Endodermal cell (in vitro differentiated cells): Measurements from ENCODE around the gene ARHGAP10. TPM values are rescaled to one million over a fixed set of nuclear protein-coding genes. Genes with fewer than 3 reads are reported as not detected.

ENCODE experiments used
- DNase-seq: peaks from one replicate; pipeline ENCODE4 v3.0.0-alpha.2; 2017
- H3K27ac ChIP-seq: 2 replicates; pipeline ENCODE4 v1.5.1; 2013; ENCODE audit warnings: mild to moderate bottlenecking, low read depth, low read length, moderate library complexity
- H3K27me3 ChIP-seq: 2 replicates; pipeline ENCODE4 v1.6.1; 2013; ENCODE audit warnings: mild to moderate bottlenecking, low read length, moderate library complexity; ENCODE audit not compliant: insufficient read depth, control insufficient read depth, poor library complexity, severe bottlenecking
- H3K36me3 ChIP-seq: 2 replicates; pipeline ENCODE4 v1.7.0; 2013; ENCODE audit warnings: mild to moderate bottlenecking, low read length, moderate library complexity; ENCODE audit not compliant: control insufficient read depth, insufficient read depth
- H3K4me1 ChIP-seq: one replicate; pipeline ENCODE4 v1.7.0; 2013; ENCODE audit warnings: low read length; ENCODE audit not compliant: control insufficient read depth, insufficient read depth
- H3K4me3 ChIP-seq: 2 replicates; pipeline ENCODE4 v1.5.1; 2013; ENCODE audit warnings: mild to moderate bottlenecking, low read length, moderate library complexity
- H3K9ac ChIP-seq: 2 replicates; pipeline ENCODE4 v1.6.1; 2013; ENCODE audit warnings: mild to moderate bottlenecking, low read length, moderate library complexity; ENCODE audit not compliant: poor library complexity, severe bottlenecking; ENCODE audit errors: extremely low read depth
- H3K9me3 ChIP-seq: 2 replicates; pipeline ENCODE4 v1.6.1; 2013; ENCODE audit warnings: mild to moderate bottlenecking, low read length, moderate library complexity; ENCODE audit not compliant: control insufficient read depth
- H3K27ac Mint-ChIP-seq: 2 replicates; pipeline ENCODE4 v1.8.0; 2020; ENCODE audit warnings: mixed read lengths
- H3K27me3 Mint-ChIP-seq: 2 replicates; pipeline ENCODE4 v1.8.0; 2021; ENCODE audit warnings: mild to moderate bottlenecking, mixed read lengths; ENCODE audit not compliant: insufficient read depth
- H3K36me3 Mint-ChIP-seq: 2 replicates; pipeline ENCODE4 v1.8.0; 2020; ENCODE audit warnings: low read depth, mixed read lengths
- H3K4me1 Mint-ChIP-seq: 2 replicates; pipeline ENCODE4 v1.8.0; 2020; ENCODE audit warnings: mixed read lengths
- H3K4me3 Mint-ChIP-seq: 2 replicates; pipeline ENCODE4 v1.8.0; 2020; ENCODE audit warnings: mild to moderate bottlenecking, moderate library complexity, mixed read lengths
- H3K9me3 Mint-ChIP-seq: 2 replicates; pipeline ENCODE4 v1.8.0; 2020; ENCODE audit warnings: mild to moderate bottlenecking, mixed read lengths
- WGBS, 2 experiments: methylation state at CpG; one replicate each; pipeline versions ENCODE4 v1.1.5 to v1.1.7; 2013; ENCODE audit warnings: missing lambda C conversion rate in 2 of 2, mixed read lengths in 1 of 2; ENCODE audit not compliant: insufficient coverage in 1 of 2, insufficient read length in 1 of 2; 5-methylcytosine and 5-hydroxymethylcytosine counted together
- total RNA-seq, 2 donors: library from RNA; stranded (reverse); fragmentation: NEBNext Ultra II Directional in 1 of 2; extraction: Animal tissue kit (Norgen Biotek cat#: 25700) in 1 of 2; gene quantifications; 2 replicates in 1 of 2; 3 replicates in 1 of 2; pipeline ENCODE4 v1.2.1, GENCODE V29; 2021
- TF ChIP-seq, protein P1 (sequence below): fragments of 200-600 bp; sonication (generic); conservative IDR thresholded peaks from 2 replicates; pipeline ENCODE4 v1.5.0; 2021; ENCODE audit warnings: antibody characterized with exemption, mild to moderate bottlenecking

ARHGAP10 gene
- total RNA-seq, 2 donors from 2014 or later = 9.1 to 11.8 TPM

DNA sequence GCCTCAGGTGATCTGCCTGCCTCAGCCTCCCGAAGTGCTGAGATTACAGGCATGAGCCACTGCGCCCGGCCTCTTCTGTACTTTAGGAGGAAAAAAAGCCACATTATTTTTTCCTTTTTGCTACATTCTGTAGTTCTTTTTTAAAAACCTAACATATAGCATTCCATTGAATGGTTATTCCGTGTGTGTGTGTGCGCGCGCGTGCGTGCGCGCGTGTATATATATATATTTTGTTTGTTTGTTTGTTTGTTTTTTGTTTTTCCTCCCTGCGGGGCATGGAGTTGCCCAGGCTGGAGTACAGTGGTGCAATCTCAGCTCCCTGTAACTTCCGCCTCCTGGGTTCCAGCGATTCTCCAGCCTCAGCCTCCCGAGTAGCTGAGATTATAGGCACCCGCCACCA is 59.5 kb downstream of the ARHGAP10 start:
- Mint-ChIP-seq H3K9me3 (no peaks in the 10 kb centered on the region), H3K4me3 (no peak overlapping the region), H3K27me3 (no peaks in the 10 kb centered on the region), H3K4me1 (peaks cover 21% of the 10 kb centered on the region), H3K27ac (no peak overlapping the region), H3K36me3 (no peaks in the 10 kb centered on the region)
- H3K36me3 ChIP-seq = no peaks in the 10 kb centered on the region
- no peak for DNase-seq
- no peaks in the 10 kb centered on the region for H3K9me3 ChIP-seq
- H3K27ac ChIP-seq = no peak overlapping the region
- TF ChIP-seq, protein P1, sequence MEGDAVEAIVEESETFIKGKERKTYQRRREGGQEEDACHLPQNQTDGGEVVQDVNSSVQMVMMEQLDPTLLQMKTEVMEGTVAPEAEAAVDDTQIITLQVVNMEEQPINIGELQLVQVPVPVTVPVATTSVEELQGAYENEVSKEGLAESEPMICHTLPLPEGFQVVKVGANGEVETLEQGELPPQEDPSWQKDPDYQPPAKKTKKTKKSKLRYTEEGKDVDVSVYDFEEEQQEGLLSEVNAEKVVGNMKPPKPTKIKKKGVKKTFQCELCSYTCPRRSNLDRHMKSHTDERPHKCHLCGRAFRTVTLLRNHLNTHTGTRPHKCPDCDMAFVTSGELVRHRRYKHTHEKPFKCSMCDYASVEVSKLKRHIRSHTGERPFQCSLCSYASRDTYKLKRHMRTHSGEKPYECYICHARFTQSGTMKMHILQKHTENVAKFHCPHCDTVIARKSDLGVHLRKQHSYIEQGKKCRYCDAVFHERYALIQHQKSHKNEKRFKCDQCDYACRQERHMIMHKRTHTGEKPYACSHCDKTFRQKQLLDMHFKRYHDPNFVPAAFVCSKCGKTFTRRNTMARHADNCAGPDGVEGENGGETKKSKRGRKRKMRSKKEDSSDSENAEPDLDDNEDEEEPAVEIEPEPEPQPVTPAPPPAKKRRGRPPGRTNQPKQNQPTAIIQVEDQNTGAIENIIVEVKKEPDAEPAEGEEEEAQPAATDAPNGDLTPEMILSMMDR = no peak
- H3K4me3 ChIP-seq = no peak overlapping the region
- H3K9ac ChIP-seq = no peak overlapping the region
- H3K4me1 ChIP-seq = peaks cover 3% of the 10 kb centered on the region
- H3K27me3 ChIP-seq = no peaks in the 10 kb centered on the region
- WGBS, 2 experiments = 87 to 97% methylated on average over 3 to 17 of the region's 17 CpGs

DNA sequence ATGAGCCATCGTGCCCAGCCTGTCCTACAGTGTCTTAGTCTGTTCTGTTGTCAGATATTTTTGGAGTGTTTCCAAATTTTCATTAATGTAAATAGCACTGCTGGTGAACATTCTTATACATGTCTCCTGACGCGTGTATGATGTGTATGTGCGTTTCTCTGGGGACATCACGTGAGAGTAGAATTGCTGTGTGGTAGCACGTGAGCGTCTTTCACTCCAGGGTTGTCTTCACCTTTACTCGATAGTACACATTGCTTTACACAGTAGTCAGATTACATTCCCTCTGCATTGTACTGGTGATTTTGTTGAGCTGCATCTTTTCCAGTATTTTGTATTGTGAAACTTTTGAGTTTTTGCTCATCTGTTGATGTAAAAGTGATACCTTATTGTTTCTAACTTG is 60.0 kb downstream of the ARHGAP10 start:
- H3K4me3 Mint-ChIP-seq = no peak overlapping the region
- H3K4me1 Mint-ChIP-seq = peaks cover 18% of the 10 kb centered on the region
- DNase-seq = no peak
- no peaks in the 10 kb centered on the region for H3K9me3 Mint-ChIP-seq
- no peaks in the 10 kb centered on the region for H3K36me3 Mint-ChIP-seq
- Histone ChIP-seq H3K9ac (no peak overlapping the region), H3K4me1 (peaks cover 1% of the 10 kb centered on the region), H3K4me3 (no peak overlapping the region), H3K27me3 (no peaks in the 10 kb centered on the region), H3K36me3 (no peaks in the 10 kb centered on the region), H3K9me3 (no peaks in the 10 kb centered on the region), H3K27ac (no peak overlapping the region)
- TF ChIP-seq, protein P1 = no peak
- H3K27me3 Mint-ChIP-seq = no peaks in the 10 kb centered on the region
- H3K27ac Mint-ChIP-seq = no peak overlapping the region
- WGBS, 2 experiments = 94 to 100% methylated on average over 5 to 8 of the region's 8 CpGs

DNA sequence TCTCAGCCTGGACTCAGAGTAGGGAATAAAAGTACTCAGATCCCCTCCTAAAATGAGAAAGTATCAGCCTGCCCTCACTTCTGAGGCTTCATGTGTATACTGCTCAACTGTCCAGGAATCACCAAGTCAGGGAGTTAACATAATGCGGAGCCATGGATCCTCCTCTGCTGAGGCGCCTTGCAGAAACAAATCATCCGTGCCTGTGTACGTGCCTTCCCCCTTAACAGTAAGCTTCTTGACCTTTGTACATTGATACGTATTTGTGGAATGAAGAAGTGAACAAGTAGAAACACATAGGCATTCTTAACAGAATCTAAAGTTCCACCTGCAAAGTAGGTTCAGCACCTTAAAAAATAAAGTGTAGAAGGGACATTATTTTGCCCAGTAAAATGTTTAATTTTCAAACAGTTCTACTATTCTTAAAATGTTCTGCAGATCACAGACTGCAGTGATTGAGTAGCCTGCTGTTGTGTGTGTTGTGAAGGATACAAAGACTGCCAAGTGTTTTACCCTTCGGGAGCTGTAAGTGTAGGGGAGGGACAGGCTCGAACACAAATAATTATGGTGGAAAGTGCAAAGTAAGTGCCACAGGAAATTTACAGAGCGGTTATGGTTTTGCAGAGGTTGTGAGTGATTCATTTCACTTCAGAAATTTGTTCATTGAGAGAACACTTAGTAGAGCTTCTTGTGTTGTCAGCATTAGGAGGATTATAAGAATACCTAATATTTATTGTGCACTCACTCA is 61.9 kb downstream of the ARHGAP10 start:
- Mint-ChIP-seq H3K36me3 (no peaks in the 10 kb centered on the region), H3K4me1 (peaks cover 3% of the 10 kb centered on the region), H3K27me3 (no peaks in the 10 kb centered on the region), H3K9me3 (no peaks in the 10 kb centered on the region), H3K27ac (no peak overlapping the region), H3K4me3 (no peak overlapping the region)
- Histone ChIP-seq H3K9me3 (no peaks in the 10 kb centered on the region), H3K4me3 (no peak overlapping the region), H3K27ac (no peak overlapping the region), H3K4me1 (no peaks in the 10 kb centered on the region), H3K9ac (no peak overlapping the region), H3K27me3 (no peaks in the 10 kb centered on the region), H3K36me3 (no peaks in the 10 kb centered on the region)
- TF ChIP-seq, protein P1 = no peak
- WGBS, 2 experiments = 85 to 94% methylated on average over 3 to 8 of the region's 8 CpGs
- DNase-seq = no peak
